Measurements from ENCODE around the gene ZNF714.
A peak's percentile ranks its signal among the peaks of the same experiment; 100 is the strongest.
"Not testable (repeated sequence)": the region's sequence is repeated elsewhere in the genome, so short reads cannot be mapped to it uniquely, and the experiment has no call there.

Gene ZNF714

GRCh38 chr19:21128901-21129698 lies 47.1 kb downstream of the ZNF714 start:
- no peak for DNase-seq
- intact Hi-C loops (cut with DNase I) = no loop called here

DNA sequence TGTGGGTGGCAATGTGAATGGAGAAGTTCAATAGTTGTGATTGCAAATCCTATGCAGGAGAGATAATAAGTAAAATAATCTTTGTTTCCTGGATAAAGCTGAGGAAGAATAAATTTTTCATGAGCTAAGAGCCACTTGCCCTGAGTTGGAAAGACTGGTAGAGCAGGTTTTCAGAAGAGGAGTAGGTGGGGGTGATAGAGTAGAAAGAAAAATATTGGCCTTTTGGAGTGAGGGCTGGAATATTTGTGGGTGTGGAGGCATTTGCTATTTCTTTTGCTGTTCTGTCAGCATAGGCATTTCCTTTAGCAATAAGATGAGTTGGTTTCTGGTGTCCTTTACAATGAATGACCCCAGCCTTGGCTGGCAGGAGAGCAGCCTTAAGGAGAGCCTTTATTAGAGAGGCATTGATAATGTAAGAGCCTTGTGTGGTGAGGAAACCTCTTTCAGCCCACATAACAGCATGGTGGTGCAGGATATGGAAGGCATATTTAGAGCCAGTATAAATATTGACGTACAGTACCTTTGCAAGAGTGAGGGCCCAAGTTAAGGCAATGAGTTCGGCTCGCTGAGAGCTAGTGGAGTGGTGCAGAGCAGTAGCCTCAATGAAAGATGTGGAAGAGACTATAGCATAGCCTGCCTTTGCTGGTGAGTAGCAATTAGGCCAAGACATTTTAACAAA lies 48.2 kb downstream of the ZNF714 start:
- intact Hi-C loops (cut with DNase I) = no loop called here
- DNase-seq = no peak

DNA sequence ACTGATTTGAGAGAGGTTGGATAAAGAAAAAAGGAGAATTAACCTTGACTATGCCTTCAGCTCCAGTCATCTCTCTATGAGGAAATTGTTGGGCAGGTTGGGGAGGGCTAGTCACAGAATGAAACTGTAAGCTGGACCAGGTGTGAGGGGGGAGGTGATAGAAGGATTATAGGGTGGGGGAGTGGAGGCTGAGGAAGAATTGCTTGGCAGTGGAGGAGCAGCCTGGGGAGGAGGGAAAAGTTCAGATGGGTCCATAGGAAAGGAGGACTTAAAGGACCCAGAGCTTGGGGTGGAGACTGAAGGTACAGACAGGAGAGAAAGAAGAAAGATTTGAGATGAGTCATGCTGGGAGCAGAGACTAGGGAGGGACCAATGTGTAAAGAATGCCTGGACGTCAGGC lies 51.6 kb downstream of the ZNF714 start:
- intact Hi-C loops (cut with DNase I) = no loop called here
- no peak for DNase-seq

GRCh38 chr19:21134934-21135366 lies 52.9 kb downstream of the ZNF714 start:
- intact Hi-C loops (cut with DNase I) = no loop called here
- DNase-seq = no peak

DNA sequence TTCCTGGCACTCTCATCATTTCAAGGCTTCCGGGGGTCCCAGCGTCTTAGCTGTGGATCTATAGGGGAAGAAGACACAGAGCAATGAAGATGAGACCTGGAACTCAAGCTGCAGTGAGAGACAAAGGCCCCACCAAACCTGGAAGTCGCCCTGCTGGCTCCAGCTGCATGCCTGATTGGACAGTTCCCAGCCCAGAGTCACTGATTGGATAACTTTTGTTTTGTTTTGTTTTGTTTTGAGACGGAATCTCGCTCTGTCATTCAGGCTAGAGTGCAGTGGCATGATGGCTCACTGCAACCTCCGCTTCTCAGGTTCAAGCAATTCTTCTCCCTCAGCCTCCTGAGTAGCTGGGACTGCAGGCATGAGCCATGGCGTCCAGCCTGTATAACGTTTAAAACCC lies 53.4 kb downstream of the ZNF714 start:
- no peak for DNase-seq

GRCh38 chr19:21138130-21138529 lies 56.1 kb downstream of the ZNF714 start:
- intact Hi-C loops (cut with DNase I) = no loop called here
- DNase-seq = no peak

More for the DNA sequence above, 53.4 kb downstream of the ZNF714 start:
- intact Hi-C loops (cut with DNase I) = no loop called here

DNA sequence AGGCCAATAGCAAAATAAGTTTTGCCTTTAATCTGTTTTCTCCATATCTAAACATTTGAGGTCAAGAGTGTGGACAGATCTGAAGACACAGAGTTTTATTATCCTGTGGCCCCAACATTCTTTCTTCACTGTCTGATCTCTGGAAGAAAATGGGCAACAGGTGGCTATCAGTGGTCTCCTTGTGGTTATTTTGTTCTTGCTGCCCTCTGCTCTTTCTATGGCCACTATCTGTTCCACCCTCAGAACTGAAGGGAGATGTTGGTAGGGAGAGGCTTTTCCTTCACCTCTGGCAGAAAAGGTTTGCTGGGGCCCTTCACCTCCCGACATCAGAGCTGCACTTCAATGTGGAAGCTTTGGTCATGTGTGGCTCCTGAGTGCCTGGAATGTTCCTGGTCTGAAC lies 59.0 kb downstream of the ZNF714 start:
- intact Hi-C loops (cut with DNase I); DNase-seq: not testable (repeated sequence)

- peak; percentile 87 to 99 (median 94) for DNase-seq
- intact Hi-C loops (cut with DNase I) = no loop called here
Measured at GRCh38 chr19:21141787-21142464, 59.9 kb downstream of the ZNF714 start, which contains the start of gene ZNF431. ZNF431 (plus strand) TSS chr19:21142040; CDS start chr19:21142184, 144 bp downstream.

DNA sequence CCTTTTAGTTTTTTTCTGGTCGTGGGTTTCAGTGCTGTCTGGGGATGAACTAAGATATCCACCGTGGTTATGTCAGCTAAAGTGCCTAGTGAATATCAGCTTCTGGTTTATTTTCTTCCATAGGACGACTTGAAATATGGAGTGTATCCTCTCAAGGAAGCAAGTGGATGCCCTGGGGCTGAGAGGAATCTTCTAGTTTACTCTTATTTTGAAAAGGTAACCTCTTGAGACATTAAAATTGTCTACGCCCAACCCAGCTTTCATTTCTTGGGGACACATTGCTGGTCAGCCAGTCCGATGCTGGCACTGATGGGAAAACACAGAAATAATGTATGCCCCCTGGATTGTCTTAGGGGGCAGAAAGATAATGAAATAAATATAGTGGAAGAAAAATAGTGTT lies 61.4 kb downstream of the ZNF714 start:
- DNase-seq = no peak
- intact Hi-C loops (cut with DNase I) = no loop called here

GRCh38 chr19:21143854-21144253 lies 61.9 kb downstream of the ZNF714 start:
- intact Hi-C loops (cut with DNase I) = no loop called here

GRCh38 chr19:21147540-21147939 lies 65.5 kb downstream of the ZNF714 start:
- intact Hi-C loops (cut with DNase I) = no loop called here
- no peak for DNase-seq

More at GRCh38 chr19:21143854-21144253, 61.9 kb downstream of the ZNF714 start:
- DNase-seq = no peak

DNA sequence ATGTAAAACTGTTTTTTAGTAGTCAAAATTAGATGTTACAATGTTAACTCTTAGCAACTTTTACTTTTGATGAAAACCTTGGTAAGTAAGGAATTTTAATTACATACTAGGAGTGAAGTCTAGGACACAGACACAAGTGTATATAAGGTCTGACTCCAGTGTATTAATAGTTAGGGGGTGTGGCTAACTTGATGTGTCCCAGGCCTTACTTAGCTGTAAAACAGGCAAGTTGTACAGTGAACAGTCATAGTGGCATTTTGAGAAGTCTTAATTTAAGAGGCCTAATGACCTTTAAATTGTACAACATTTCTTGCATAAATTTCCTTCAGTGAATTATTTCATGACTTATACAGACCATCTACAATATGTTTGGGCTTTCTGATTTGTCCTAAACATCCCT lies 66.7 kb downstream of the ZNF714 start:
- DNase-seq = no peak
- intact Hi-C loops (cut with DNase I) = no loop called here

DNA sequence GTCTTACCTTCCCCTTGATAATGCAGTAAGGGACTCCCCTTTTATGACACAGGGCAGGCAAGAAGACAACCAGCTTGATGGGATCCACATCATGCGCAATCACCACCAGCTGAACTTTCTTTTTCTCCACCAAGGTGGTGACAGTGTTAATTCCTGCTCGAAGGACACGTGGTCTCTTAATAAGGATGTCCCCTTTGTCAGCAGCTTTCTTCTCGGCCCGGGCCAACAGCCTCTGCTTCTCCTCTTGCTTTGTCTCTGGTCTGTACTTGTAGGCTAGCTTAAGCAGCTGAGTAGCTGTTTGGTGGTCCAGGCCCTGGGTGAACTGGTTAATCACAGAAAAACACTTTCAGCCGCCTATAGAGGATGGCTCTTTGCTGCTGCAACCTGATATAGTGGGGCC lies 67.9 kb downstream of the ZNF714 start:
- intact Hi-C loops (cut with DNase I) = no loop called here
- DNase-seq = no peak

- intact Hi-C loops (cut with DNase I) = no loop called here
- no peak for DNase-seq
Measured at GRCh38 chr19:21151460-21151859, 69.5 kb downstream of the ZNF714 start.

DNA sequence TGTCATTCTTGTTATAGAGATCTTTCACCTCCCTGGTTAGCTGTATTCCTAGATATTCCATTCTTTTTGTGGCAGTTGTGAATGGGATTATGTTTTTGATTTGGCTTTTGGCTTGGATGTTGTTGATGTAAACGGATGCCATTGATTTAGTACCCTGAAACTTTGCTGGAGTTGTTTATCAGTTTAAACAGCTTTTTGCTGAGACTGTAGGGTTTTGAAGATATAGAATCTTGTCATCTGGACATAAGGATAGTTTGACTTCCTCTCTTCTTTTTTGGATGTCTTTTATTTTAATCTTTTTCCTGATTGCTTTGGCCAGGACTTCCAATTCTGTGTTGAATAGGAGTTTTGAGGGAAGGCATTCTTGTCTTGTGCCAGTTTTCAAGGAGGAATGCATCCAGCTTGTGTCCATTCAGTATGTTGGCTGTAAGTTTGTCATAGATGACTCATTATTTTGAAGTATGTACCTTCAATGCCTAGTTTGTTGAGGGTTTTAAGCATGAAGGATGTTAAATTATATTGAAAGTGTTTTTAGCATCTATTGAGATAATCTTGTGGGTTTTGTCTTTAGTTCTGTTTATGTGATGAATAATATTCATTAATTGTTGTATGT lies 76.6 kb downstream of the ZNF714 start:
- no peak for DNase-seq
- intact Hi-C loops (cut with DNase I) = no loop called here

DNA sequence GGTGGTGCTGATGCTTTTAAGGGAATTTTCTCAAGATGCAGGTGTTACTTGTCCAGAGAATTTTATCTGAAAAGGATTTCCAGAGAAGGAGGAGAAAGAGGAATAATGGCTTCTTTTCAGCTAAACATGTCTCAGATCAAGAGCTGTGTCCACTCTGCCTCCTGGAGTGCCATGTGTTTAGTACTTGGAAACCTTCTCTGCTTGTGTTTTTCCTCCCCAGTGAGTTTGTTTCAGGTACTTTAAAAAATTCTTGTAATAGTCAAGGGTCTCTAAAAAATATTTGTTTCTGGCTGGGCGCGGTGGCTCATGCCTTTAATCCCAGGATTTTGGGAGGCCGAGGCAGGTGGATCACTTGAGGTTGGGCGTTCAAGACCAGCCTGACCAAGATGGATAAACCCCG lies 82.5 kb downstream of the ZNF714 start:
- no peak for DNase-seq
- intact Hi-C loops (cut with DNase I) = no loop called here

GRCh38 chr19:21166436-21166835 lies 84.4 kb downstream of the ZNF714 start:
- no peak for DNase-seq
- intact Hi-C loops (cut with DNase I) = no loop called here
